Uterus (tissue), 4 donors: ENCODE measurements around the gene RAB6B. TPM values are rescaled to one million over a fixed set of nuclear protein-coding genes. Genes with fewer than 3 reads are reported as not detected.

ENCODE experiments used
- DNase-seq, 2 donors: peaks; one replicate each; pipeline ENCODE4 v3.0.0-alpha.2; 2019 to 2020
- H3K27ac ChIP-seq, 2 donors: fragments of 200-600 bp; sonication (generic); 1 replicate in 1 of 2; 2 replicates in 1 of 2; pipeline ENCODE4 v1.5.1; 2016 to 2018
- H3K27me3 ChIP-seq, 2 donors: fragments of 200-600 bp; sonication (generic); one replicate each; pipeline ENCODE4 v1.5.1; 2018 to 2019; ENCODE audit warnings: control low read depth in 1 of 2
- H3K36me3 ChIP-seq, 2 donors: fragments of 200-600 bp; sonication (generic); one replicate each; pipeline ENCODE4 v1.5.1; 2019; ENCODE audit warnings: control low read depth in 1 of 2
- H3K4me1 ChIP-seq, 2 donors: fragments of 200-600 bp; sonication (generic); one replicate each; pipeline ENCODE4 v1.5.1; 2018 to 2019; ENCODE audit warnings: control low read depth in 1 of 2
- H3K4me3 ChIP-seq, 2 donors: fragments of 200-600 bp; sonication (generic); 1 replicate in 1 of 2; 2 replicates in 1 of 2; pipeline ENCODE4 v1.5.1; 2018 to 2019; ENCODE audit warnings: mild to moderate bottlenecking in 1 of 2
- H3K9me3 ChIP-seq, 2 donors: fragments of 200-600 bp; sonication (generic); one replicate each; pipeline ENCODE4 v1.5.1; 2019; ENCODE audit warnings: control low read depth in 1 of 2
- POLR2A ChIP-seq, 2 donors: fragments of 450-650 bp; IDR thresholded peaks; one replicate each; pipeline ENCODE4 v1.6.1; 2016; ENCODE audit warnings: antibody characterized with exemption in 2 of 2, mild to moderate bottlenecking in 1 of 2, moderate library complexity in 1 of 2
- intact Hi-C: fragments of 100-400 bp; cut with DNase I; formaldehyde crosslinking; loops from one replicate; pipeline ENCODE4 v1.15.1; 2023; ENCODE audit warnings: low total_unique reads
- total RNA-seq, 4 donors: library from RNA; depleted of rRNA in 3 of 4; stranded (reverse); fragments of >200 nt in 3 of 4; gene quantifications; one replicate each; pipeline versions ENCODE4 v1.1.0 to v1.2.4, GENCODE V29; 2014 to 2023
- TF ChIP-seq, protein P1 (sequence below), 4 experiments: fragments of 200-600 bp in 2 of 4; fragments of 450-650 bp in 2 of 4; sonication (generic) in 2 of 4; IDR thresholded peaks; one replicate each; pipeline ENCODE4 v1.5.1; 2016 to 2019; ENCODE audit warnings: antibody characterized with exemption in 4 of 4, mild to moderate bottlenecking in 2 of 4, moderate library complexity in 1 of 4
- donor health status: DM: yes; HTN: yes; CAD: no.

The RAB6B gene
- total RNA-seq, 4 donors from 2014 or later: 0.29 to 12.0 (median 3.8) TPM

GRCh38 chr3:133868186-133868585 is 27.5 kb downstream of the RAB6B start:
- TF ChIP-seq, protein P1, sequence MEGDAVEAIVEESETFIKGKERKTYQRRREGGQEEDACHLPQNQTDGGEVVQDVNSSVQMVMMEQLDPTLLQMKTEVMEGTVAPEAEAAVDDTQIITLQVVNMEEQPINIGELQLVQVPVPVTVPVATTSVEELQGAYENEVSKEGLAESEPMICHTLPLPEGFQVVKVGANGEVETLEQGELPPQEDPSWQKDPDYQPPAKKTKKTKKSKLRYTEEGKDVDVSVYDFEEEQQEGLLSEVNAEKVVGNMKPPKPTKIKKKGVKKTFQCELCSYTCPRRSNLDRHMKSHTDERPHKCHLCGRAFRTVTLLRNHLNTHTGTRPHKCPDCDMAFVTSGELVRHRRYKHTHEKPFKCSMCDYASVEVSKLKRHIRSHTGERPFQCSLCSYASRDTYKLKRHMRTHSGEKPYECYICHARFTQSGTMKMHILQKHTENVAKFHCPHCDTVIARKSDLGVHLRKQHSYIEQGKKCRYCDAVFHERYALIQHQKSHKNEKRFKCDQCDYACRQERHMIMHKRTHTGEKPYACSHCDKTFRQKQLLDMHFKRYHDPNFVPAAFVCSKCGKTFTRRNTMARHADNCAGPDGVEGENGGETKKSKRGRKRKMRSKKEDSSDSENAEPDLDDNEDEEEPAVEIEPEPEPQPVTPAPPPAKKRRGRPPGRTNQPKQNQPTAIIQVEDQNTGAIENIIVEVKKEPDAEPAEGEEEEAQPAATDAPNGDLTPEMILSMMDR (IDR thresholded peaks at IDR 0.05): no peak
- TF ChIP-seq POLR2A (IDR thresholded peaks at IDR 0.05): no peak
- H3K27me3 ChIP-seq: no peaks in the 10 kb centered on the region
- H3K27ac ChIP-seq: no peak overlapping the region
- no peaks in the 10 kb centered on the region for H3K9me3 ChIP-seq
- intact Hi-C loops: no loop called here
- no peak for DNase-seq
- H3K36me3 ChIP-seq: no peaks in the 10 kb centered on the region
- H3K4me3 ChIP-seq: no peak overlapping the region
- no peaks in the 10 kb centered on the region for H3K4me1 ChIP-seq

GRCh38 chr3:133866141-133866540 is 29.5 kb downstream of the RAB6B start:
- Histone ChIP-seq H3K4me3 (no peak overlapping the region), H3K4me1 (no peaks in the 10 kb centered on the region), H3K27me3 (no peaks in the 10 kb centered on the region), H3K27ac (no peak overlapping the region), H3K9me3 (no peaks in the 10 kb centered on the region), H3K36me3 (no peaks in the 10 kb centered on the region)
- DNase-seq: no peak
- TF ChIP-seq, protein P1 (IDR thresholded peaks at IDR 0.05): no peak
- TF ChIP-seq POLR2A (IDR thresholded peaks at IDR 0.05): no peak
- intact Hi-C loops: no loop called here

DNA sequence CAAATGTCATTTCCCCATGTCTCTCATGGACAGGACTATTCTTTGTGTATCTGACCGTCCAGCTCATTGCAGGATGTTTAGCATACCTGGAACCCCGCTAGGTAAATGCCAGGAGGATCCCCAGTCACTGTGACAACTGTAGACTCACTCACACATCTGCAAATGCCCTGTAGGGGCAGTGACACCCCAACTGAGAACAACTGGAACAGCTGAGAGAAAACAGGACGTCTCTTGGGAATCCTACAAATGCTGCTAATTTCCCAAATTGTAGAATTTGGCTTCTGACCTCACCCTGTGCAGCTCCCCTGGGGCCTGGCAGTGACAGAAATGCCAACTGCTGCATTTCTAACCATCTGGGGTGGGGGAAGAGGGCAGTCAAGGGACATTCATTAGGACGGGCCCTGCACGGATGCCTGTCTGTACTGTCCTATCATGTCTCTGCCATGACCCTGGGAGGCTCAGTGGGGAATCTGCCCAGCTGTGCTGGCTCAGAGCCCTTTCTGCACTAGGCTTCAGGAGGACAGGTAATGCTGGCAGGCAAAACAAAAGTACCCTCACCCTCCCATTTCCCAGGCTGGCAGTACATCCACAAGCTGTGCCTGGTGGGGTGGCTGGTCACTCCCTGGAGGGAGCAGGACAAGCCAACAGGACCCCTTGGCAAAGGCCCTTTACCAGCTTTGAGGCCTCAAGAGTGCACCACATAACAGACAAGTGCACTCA is 30.4 kb downstream of the RAB6B start:
- Histone ChIP-seq H3K27me3 (no peaks in the 10 kb centered on the region), H3K9me3 (no peaks in the 10 kb centered on the region), H3K4me1 (no peaks in the 10 kb centered on the region), H3K4me3 (no peak overlapping the region), H3K36me3 (no peaks in the 10 kb centered on the region), H3K27ac (no peak overlapping the region)
- TF ChIP-seq POLR2A (IDR thresholded peaks at IDR 0.05): no peak
- TF ChIP-seq, protein P1 (IDR thresholded peaks at IDR 0.05): no peak
- no peak for DNase-seq
- intact Hi-C loops: no loop called here

DNA sequence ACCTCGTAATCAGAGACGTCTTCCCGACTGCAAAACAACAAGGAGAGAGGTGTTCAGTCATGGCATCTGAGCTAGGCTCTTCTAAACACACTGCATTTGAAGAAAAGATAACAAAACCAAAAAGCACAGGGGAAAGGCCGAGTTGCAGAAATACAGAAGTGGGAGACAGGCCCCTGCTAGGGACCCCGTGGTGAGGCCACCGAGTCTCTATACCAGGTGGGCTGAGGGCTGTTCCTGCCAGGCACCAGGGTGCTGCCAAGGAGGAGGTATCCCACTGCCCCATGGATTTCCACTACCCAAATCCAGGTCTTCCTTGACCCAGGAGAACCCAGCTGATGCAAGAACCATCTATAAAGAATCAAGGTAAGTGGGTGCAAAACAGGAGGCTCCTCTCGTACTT is 31.1 kb downstream of the RAB6B start:
- intact Hi-C loops: no loop called here
- Histone ChIP-seq H3K27me3 (no peaks in the 10 kb centered on the region), H3K27ac (no peak overlapping the region), H3K9me3 (no peaks in the 10 kb centered on the region), H3K4me1 (no peaks in the 10 kb centered on the region), H3K4me3 (no peak overlapping the region), H3K36me3 (no peaks in the 10 kb centered on the region)
- TF ChIP-seq, protein P1 (IDR thresholded peaks at IDR 0.05): no peak
- no peak for TF ChIP-seq POLR2A (IDR thresholded peaks at IDR 0.05)
- DNase-seq: no peak

- intact Hi-C loops: no loop called here
- Histone ChIP-seq H3K27ac (no peak overlapping the region), H3K4me3 (no peak overlapping the region), H3K9me3 (no peaks in the 10 kb centered on the region), H3K4me1 (no peaks in the 10 kb centered on the region), H3K36me3 (no peaks in the 10 kb centered on the region), H3K27me3 (no peaks in the 10 kb centered on the region)
- no peak for DNase-seq
- TF ChIP-seq, protein P1 (IDR thresholded peaks at IDR 0.05): no peak
- TF ChIP-seq POLR2A (IDR thresholded peaks at IDR 0.05): no peak
Measured at GRCh38 chr3:133863911-133864310, 31.8 kb downstream of the RAB6B start.
